Heart right ventricle (tissue), 16 donors: Measurements from ENCODE around the gene PPM1L. TPM values are rescaled to one million over a fixed set of nuclear protein-coding genes. Genes with fewer than 3 reads are reported as not detected.

Experiments used
- ATAC-seq, 8 donors: fragments of 200-7000 bp; cut with Tn5 transposase; one replicate each; pipeline ENCODE4 v1.9.1; 2020; ENCODE audit warnings: mild to moderate bottlenecking in 8 of 8, moderate library complexity in 8 of 8, moderate number of reproducible peaks in 1 of 8
- DNase-seq, 2 donors: peaks; one replicate each; pipeline ENCODE4 v3.0.0-alpha.2; 2020
- H3K27ac ChIP-seq, 10 donors: fragments of 200-600 bp; sonication (generic) in 2 of 10; one replicate each; pipeline versions ENCODE4 v1.5.0 to v1.8.0; 2020 to 2022; ENCODE audit warnings: mild to moderate bottlenecking in 3 of 10
- H3K27me3 ChIP-seq, 7 donors: fragments of 200-600 bp; one replicate each; pipeline ENCODE4 v1.8.0; 2021 to 2022; ENCODE audit warnings: mild to moderate bottlenecking in 2 of 7
- H3K36me3 ChIP-seq, 9 donors: fragments of 200-600 bp; sonication (generic) in 1 of 9; one replicate each; pipeline versions ENCODE4 v1.5.0 to v1.8.0; 2020 to 2022; ENCODE audit warnings: mild to moderate bottlenecking in 2 of 9
- H3K4me1 ChIP-seq, 9 donors: fragments of 200-600 bp; sonication (generic) in 1 of 9; one replicate each; pipeline versions ENCODE4 v1.5.0 to v1.8.0; 2020 to 2022; ENCODE audit warnings: mild to moderate bottlenecking in 4 of 9
- H3K4me3 ChIP-seq, 10 donors: fragments of 200-600 bp; sonication (generic) in 2 of 10; one replicate each; pipeline versions ENCODE4 v1.5.0 to v1.8.0; 2020 to 2022; ENCODE audit warnings: mild to moderate bottlenecking in 7 of 10, moderate library complexity in 2 of 10
- H3K9me3 ChIP-seq, 11 donors: fragments of 200-600 bp in 10 of 11; sonication (generic) in 2 of 11; one replicate each; pipeline versions ENCODE4 v1.5.0 to v1.8.0; 2013 to 2022; ENCODE audit warnings: mild to moderate bottlenecking in 2 of 11, control low read depth in 1 of 11, moderate library complexity in 1 of 11
- WGBS, 2 donors: extraction: QIAGEN DNeasy Blood & Tissue Kit; methylation state at CpG; one replicate each; pipeline ENCODE4 v1.1.7; 2013; ENCODE audit warnings: inconsistent platforms in 1 of 2; 5-methylcytosine and 5-hydroxymethylcytosine counted together
- intact Hi-C, 10 donors: fragments of 100-400 bp; cut with DNase I; formaldehyde crosslinking; loops; one replicate each; pipeline versions ENCODE4 v1.11.1 to v1.14.2; 2022
- polyA plus RNA-seq, 2 donors: library from polyadenylated mRNA; stranded (reverse); fragments of 200-250 nt; gene quantifications; one replicate each; pipeline ENCODE4 v1.2.3, GENCODE V29; 2013
- total RNA-seq, 10 donors: library from RNA; stranded (reverse); fragmentation: NEBNext Ultra II Directional in 3 of 10; extraction: Animal tissue kit (Norgen Biotek cat#: 25700) in 3 of 10; gene quantifications; one replicate each; pipeline versions ENCODE4 v1.2.1 to v1.2.4, GENCODE V29; 2021 to 2023
- TF ChIP-seq, protein P1 (sequence below), 9 donors: fragments of 200-600 bp; sonication (generic) in 2 of 9; IDR thresholded peaks; one replicate each; pipeline versions ENCODE4 v1.5.0 to v1.8.0; 2021 to 2022; ENCODE audit warnings: antibody characterized with exemption in 9 of 9, mild to moderate bottlenecking in 5 of 9, moderate library complexity in 1 of 9
- donor health status: Arrhythmogenic right ventricular cardiomyopathy.
- donor health status: ischemic (EF 13 %, LVEDD 7.1; RV severe dilation, severe dysfunction).
- donor health status: healthy with polysubstance abuse.
- donor health status: DM: no; HTN: yes; CAD: no.
- donor health status: DM: no; HTN: no; CAD: no.
- donor health status: ischemic (EF 25% LVEDD 6.9; RV normal size, moderate dysfunction).
- donor health status: ischemic (EF 25% LVEDD 5.7; RV mildly dilated, moderate dysfunction).
- donor health status: healthy.
- donor health status: DM: yes; HTN: yes; CAD: no.
- donor health status: Ischemic cardiomyopathy.
- donor health status: ischemic (EF 35%, LVEDD 5.7; RV mildly dilated, moderate dysfunction).
- donor health status: nonischemic (EF 11% LVEDD 7.7; RV severe dilation, severe dysfunction).
- donor health status: DM: yes; HTN: yes; CAD: no.
- donor health status: PGD.
- donor health status: ischemic (EF 29% LVEDD 5.4; RV normal size, mild dysfunction).
- donor health status: nonischemic (EF 23%, LVEDD 6.1; RV moderate dilation, normal function).

The PPM1L gene
- total and polyA plus RNA-seq, 12 donors: 4.4 to 55.5 (median 37.7) TPM

GRCh38 chr3:161070252-161070930, 314.4 kb downstream of the PPM1L start:
- H3K36me3 ChIP-seq: peaks cover 0 to 13% (median 0%) of the 10 kb centered on the region in 9 donors
- TF ChIP-seq, protein P1, sequence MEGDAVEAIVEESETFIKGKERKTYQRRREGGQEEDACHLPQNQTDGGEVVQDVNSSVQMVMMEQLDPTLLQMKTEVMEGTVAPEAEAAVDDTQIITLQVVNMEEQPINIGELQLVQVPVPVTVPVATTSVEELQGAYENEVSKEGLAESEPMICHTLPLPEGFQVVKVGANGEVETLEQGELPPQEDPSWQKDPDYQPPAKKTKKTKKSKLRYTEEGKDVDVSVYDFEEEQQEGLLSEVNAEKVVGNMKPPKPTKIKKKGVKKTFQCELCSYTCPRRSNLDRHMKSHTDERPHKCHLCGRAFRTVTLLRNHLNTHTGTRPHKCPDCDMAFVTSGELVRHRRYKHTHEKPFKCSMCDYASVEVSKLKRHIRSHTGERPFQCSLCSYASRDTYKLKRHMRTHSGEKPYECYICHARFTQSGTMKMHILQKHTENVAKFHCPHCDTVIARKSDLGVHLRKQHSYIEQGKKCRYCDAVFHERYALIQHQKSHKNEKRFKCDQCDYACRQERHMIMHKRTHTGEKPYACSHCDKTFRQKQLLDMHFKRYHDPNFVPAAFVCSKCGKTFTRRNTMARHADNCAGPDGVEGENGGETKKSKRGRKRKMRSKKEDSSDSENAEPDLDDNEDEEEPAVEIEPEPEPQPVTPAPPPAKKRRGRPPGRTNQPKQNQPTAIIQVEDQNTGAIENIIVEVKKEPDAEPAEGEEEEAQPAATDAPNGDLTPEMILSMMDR (IDR thresholded peaks at IDR 0.05): no peak
- H3K27me3 ChIP-seq: no peaks in the 10 kb centered on the region
- peak overlapping the region in 5 of 10 donors; percentile 18 to 55 (median 31) for H3K27ac ChIP-seq
- no peaks in the 10 kb centered on the region for H3K9me3 ChIP-seq
- no peak overlapping the region for H3K4me3 ChIP-seq
- intact Hi-C loops: no loop called here
- 89 to 96% methylated on average over 9 of the region's 9 CpGs for WGBS, 2 donors
- DNase-seq (no peak), ATAC-seq (peak in 1 of 8 donors; percentile 4)
- H3K4me1 ChIP-seq: peaks cover 4 to 44% (median 19%) of the 10 kb centered on the region in 9 donors

- intact Hi-C loops: no loop called here
- Histone ChIP-seq H3K27ac (peak overlapping the region in 4 of 10 donors; percentile 26 to 55 (median 32)), H3K9me3 (no peaks in the 10 kb centered on the region), H3K27me3 (no peaks in the 10 kb centered on the region), H3K4me1 (peaks cover 4 to 46% (median 19%) of the 10 kb centered on the region in 9 donors), H3K36me3 (peaks cover 0 to 8% (median 0%) of the 10 kb centered on the region in 9 donors), H3K4me3 (no peak overlapping the region)
- no peak for DNase-seq
- ATAC-seq: peak in 1 of 8 donors; percentile 25
- 66 to 70% methylated on average over 6 of the region's 6 CpGs for WGBS, 2 donors
- TF ChIP-seq, protein P1 (IDR thresholded peaks at IDR 0.05): no peak
Measured at GRCh38 chr3:161070980-161071663, 315.1 kb downstream of the PPM1L start.

DNA sequence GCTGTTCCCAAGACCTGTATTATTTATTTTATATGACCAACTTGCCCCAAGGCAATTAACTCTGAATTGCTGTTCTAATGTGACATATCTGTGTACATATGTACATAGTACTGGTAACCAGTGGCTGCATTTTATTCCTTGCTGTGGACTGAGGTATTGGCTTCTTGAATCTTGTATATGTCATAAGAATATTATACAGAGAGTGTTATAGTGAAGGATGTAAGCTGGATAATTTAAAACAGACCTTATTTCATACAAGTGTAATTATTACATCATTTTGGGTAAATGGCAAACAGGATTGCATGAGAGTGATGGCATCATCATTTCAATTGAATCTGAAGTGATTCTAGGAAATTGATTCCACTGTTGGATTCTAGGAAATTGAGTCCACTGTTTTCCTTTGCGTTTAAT, 316.2 kb downstream of the PPM1L start:
- ATAC-seq (no peak), DNase-seq (no peak)
- WGBS, 2 donors: 94 to 96% methylated on average over 1 of the region's 1 CpG
- Histone ChIP-seq H3K9me3 (no peaks in the 10 kb centered on the region), H3K27me3 (no peaks in the 10 kb centered on the region), H3K4me1 (peaks cover 4 to 42% (median 19%) of the 10 kb centered on the region in 9 donors), H3K4me3 (no peak overlapping the region), H3K36me3 (peaks cover 0 to 8% (median 0%) of the 10 kb centered on the region in 9 donors), H3K27ac (peak overlapping the region in 1 of 10 donors; percentile 34)
- intact Hi-C loops: no loop called here
- TF ChIP-seq, protein P1 (IDR thresholded peaks at IDR 0.05): no peak

DNA sequence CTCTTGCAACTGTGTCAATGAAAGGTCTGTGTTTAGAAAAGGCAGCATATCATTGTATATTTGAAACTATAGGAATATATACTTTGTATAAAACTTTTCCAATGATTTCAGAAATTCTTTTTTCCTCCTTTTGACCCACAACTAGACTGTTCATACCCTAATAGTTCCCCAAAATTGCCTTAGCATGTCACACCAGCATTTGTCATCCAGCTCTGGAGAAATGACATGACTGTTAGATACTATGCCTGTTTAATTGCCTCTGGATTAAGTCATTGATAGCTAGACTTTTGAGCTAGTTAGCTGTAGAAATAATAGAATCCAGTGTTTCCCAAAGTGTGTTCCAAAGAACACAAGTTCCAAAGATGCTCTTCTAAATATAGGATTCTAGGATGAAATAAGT, 316.7 kb downstream of the PPM1L start:
- Histone ChIP-seq H3K4me3 (no peak overlapping the region), H3K27me3 (no peaks in the 10 kb centered on the region), H3K9me3 (no peaks in the 10 kb centered on the region), H3K27ac (no peak overlapping the region), H3K4me1 (peaks cover 4 to 37% (median 18%) of the 10 kb centered on the region in 9 donors), H3K36me3 (peaks cover 0 to 8% (median 0%) of the 10 kb centered on the region in 9 donors)
- intact Hi-C loops: no loop called here
- TF ChIP-seq, protein P1 (IDR thresholded peaks at IDR 0.05): no peak
- DNase-seq: no peak
- ATAC-seq: no peak
